NCI-H510A (cell line): ENCODE measurements around the gene RXRG.
A peak's percentile ranks its signal among the peaks of the same experiment; 100 is the strongest.

ENCODE experiments used
- DNase-seq: peaks from one replicate; lab custom pipeline; 2025; lab: John Stamatoyannopoulos, UW

RXRG gene

DNA sequence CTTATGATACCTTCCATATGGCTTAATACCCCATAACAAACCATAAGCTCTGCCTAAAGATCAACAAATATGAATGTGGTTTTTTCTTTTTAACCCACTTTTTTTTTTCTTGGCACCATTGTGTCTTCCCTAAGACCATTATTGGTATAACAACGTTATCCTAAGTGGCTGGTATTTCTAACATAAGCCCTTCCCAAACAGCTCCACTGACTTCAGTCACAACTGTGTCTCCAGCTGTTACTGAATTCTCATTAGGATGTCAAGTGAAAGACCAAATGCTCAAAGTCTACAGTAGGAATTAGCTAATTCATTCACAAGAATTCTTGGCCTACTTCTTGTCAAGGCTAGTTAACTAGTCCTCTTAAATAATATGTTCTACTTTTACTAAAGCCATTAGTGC is 4.2 kb upstream of the RXRG start:
- DNase-seq, result no peak

DNA sequence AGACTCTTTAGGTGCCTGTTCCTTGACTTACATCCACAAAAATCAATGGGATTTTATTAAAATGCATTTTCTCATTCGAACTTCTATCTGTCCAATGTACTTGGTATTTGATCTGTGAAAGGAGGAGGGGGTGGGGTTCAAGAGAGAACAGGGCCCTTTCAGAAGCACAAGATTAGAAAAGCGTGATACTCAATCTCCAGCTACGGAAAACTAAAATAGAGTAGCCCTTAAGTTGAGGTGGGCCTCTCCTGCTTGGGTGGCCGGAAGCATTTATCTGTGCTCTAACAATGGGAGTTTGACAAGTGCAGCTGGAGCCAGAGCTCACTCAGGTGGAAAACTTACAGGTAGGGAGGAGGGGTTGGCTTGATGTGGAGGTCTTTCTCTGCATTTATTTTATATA is 462 bp upstream of the RXRG start:
- no peak for DNase-seq

DNA sequence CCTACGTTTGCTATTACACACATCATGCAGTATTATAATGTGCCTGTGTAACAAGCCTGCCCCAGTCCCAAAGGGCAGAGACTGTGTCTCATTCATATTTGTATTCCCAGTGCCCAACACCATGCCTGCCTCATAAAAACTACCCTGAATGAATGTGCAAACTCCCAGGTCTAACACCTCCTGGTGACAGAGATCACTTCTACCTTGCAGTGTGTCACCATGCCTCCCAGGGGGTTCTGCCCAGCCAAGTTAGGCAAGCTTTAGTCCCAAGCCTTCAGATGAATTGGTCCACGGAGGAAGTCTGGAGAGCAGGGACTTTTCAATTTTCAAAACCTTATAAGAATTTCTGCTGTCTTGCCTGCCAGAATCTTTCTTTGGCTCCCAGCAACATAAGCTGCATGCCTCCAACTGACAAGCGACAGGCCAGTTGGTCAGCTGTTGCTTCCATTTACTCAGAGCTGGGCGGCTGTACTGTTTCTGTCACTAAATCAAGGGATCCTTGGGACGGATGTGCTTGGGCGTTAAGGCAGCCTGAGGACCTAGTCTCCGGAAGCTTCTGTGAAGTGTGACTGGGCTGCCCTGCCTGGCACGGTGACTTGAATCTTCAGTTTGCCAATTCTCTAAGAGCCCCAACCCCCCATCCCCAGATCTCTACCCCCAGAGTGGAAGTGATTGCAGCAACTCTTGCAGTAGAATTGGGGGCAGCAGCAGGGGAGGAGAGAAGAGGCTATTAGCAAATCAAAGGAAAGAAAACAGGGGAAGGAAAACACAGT is 1.2 kb downstream of the RXRG start:
- DNase-seq, result no peak

DNA sequence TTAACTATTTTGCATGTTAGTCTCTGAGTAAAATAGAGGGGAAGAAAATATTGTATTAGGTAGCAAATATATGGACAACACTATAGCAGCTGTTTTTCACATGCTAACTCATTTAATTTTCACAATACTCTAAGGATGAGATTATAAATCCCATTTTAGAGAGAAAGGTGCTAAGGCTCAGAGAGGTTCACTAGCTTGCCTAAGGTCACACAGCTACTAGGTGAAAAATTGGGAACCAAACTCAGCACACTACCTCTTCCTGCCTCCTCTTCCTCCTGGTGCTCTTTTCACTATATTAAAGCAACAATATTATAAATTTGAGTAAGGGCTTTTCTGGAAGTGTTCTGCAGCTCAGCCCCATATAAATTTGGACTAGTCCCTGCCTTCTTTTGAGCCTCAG is 2.3 kb downstream of the RXRG start:
- DNase-seq, result no peak

DNA sequence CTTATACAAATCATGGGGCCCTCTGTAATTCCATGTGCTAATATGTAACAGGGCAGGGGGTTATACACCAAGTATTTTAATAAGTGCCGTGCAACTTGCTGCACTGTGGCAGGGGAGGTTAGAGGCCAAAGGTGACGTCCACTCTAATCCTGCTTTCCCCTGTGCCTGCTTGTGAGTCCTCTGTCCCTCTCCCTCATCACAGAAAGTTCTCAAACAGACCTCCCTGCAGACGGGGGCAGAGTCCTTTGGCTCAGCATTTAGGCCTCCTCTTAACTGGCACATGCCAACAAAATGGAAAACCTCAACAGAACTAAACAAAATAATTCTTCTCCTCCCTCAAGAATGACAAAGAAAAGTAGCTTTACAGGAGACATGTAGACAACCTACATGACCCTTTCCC is 2.9 kb downstream of the RXRG start:
- no peak for DNase-seq

DNA sequence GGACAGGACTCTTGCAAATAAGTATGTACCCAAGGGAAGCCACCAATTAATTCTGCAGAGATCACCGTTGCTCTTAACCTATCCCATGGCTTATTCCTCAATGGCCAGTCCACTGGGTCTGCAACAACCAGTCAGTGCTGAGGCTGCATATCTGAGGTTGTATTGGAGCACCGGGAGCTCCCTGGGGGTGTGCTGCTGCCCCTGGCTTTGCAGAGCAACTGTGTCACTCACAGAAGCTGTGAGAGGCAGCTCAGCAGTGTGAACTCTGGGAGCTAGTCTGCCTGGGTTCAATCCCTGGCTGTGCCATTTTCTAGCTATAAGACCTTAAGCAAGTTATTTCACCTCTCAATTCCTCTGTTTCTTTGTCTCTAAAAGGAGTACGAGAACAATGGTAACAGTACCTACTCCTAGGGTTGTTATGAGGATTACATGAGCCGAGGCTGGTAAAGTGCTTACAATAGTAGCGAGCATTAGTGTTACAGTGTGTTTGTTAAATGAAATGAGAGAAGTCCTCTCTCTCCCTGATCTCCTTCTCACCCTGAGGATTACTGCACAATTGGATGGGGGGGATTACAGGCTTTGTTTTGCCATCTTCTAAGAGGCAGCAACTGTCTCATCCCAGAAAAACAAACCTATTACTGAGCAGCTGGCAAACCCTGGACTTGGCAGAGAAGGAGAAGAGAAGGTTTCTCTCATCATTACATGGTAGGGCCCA is 3.6 kb downstream of the RXRG start:
- no peak for DNase-seq

DNA sequence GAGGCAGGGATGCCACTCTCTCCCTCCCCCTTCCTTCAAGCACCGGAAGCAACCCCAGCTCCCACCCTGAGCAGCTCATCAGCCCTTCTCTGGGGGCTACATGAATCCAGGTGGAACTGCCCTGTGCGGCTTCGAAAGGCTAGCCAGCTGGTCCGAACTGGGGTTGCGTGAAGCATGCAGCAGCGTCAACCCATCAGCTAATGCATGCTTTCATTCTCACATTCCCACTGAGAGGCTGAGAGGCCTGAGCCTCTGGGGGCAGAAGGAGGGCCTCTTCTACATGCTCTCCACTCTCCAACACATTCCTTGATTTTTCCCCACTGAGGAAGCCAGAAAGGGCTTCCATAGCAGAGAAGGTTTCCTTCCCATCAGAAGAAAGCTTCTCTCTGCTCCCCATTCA is 5.6 kb downstream of the RXRG start:
- no peak for DNase-seq

- no peak for DNase-seq
These were observed 7.9 kb downstream of the RXRG start for GRCh38 chr1:165436994-165437393.

- DNase-seq, result no peak
These were observed 9.1 kb downstream of the RXRG start for GRCh38 chr1:165435801-165436200.

DNA sequence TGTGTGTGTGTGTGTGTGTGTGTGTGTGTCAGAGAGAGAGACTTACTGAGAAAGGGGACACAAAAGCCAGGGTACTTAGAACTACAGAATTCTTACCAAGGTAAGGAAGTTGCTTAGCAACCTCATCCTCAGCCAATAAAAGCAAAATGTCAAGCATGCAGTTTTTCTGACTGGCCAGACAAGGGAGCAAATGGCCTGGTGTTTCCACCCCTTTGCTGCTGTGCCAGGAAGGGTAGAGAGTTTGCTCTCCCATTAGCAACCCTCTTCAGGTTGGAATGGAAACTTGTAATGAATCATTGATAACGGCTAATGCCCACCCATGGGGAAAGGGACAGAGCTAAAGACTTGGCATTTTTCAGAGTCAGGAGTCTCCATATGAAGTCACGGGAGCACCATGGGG is 10.6 kb downstream of the RXRG start:
- DNase-seq, result peak; percentile 55

- DNase-seq, result no peak
These were observed 13.8 kb downstream of the RXRG start for GRCh38 chr1:165431079-165431478.

- no peak for DNase-seq
These were observed 18.2 kb downstream of the RXRG start for GRCh38 chr1:165426745-165427144.

- DNase-seq, result no peak
These were observed 19.3 kb downstream of the RXRG start for GRCh38 chr1:165425621-165426020.

- DNase-seq, result no peak
These were observed 20.3 kb downstream of the RXRG start for GRCh38 chr1:165424454-165425216.

DNA sequence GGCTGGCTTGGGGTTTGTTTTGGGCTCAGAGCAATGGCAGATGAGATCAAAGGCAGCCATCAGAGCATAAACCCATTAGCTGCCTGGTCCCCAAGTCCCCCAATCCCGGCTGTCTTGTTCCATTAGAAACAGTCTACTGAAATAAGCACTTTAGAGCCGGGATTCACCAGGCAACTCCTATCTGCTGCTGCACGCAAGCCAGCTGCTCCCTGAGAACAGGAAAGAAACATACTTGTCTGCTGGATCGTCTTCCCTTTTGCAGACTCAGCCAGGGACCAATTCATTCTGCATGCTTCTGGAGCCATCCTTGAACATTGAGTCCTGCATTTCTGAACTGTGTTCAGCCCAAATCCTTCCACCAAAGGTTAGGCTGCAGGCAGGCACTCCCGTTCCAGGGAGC is 21.8 kb downstream of the RXRG start:
- DNase-seq, result no peak

GRCh38 chr1:165420655-165421054 is 24.3 kb downstream of the RXRG start:
- no peak for DNase-seq

GRCh38 chr1:165419839-165420238 is 25.1 kb downstream of the RXRG start:
- no peak for DNase-seq

- DNase-seq, result no peak
These were observed 26.7 kb downstream of the RXRG start for GRCh38 chr1:165418195-165418594.

DNA sequence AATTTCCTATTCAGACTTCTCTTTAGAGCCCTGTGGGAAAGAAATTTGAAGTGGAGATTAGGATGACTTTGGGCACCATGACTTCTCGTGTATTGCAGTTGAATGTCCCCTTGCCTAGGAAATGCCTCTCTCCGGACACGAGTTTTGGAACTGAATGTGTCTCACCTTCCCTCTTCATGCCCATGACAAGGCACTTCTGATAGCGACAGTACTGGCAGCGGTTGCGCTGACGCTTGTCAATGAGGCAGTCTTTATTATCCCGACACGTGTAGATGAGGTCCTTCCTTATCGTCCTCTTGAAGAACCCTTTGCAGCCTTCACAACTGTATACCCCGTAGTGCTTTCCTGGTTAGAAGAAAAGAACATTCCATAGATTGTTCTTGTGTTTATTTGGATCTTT is 28.1 kb downstream of the RXRG start:
- no peak for DNase-seq

GRCh38 chr1:165415068-165415467 is 29.9 kb downstream of the RXRG start:
- no peak for DNase-seq

DNA sequence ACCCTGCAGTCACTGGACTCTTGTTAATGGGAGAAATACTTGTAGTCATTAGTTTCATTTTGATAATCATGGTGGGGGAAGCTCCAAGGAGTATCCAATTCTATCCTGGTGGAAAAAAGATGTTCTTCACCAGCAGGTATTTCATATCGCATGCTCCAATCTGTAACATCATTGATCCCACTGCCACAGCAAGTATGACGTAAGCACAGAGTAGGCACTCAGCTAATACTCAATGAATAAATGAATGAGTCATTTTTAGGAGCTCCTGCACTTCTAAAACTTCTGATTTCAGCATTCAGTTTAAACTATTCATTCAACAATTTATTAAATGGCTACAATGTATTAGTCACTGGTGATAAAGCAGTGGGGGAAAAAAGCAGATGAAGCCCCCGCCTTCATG is 30.3 kb downstream of the RXRG start:
- DNase-seq, result no peak

- no peak for DNase-seq
These were observed 33.5 kb downstream of the RXRG start for GRCh38 chr1:165411396-165411795.
